ENCODE results near the gene SEC14L5.
A peak's percentile ranks its signal among the peaks of the same experiment; 100 is the strongest.
"Not testable (repeated sequence)": the region's sequence is repeated elsewhere in the genome, so short reads cannot be mapped to it uniquely, and the experiment has no call there.

The SEC14L5 gene

GRCh38 chr16:4957720-4958509 lies at the start of gene SEC14L5:
TSS of gene SEC14L5 (plus strand) at chr16:4958330. CDS start at chr16:4959324, 994 bp downstream.
- peak; percentile 96 for DNase-seq

- no peak for DNase-seq
Measured at GRCh38 chr16:4908854-4909401, 49.2 kb upstream of the SEC14L5 start.

GRCh38 chr16:4909825-4910224 lies 48.3 kb upstream of the SEC14L5 start:
- peak; percentile 9 for DNase-seq

- no peak for DNase-seq
Measured at GRCh38 chr16:4910828-4911227, 47.3 kb upstream of the SEC14L5 start.

GRCh38 chr16:4911970-4912386 lies 46.2 kb upstream of the SEC14L5 start:
- no peak for DNase-seq

GRCh38 chr16:4913130-4913773 lies 44.9 kb upstream of the SEC14L5 start:
- no peak for DNase-seq

- no peak for DNase-seq
Measured at GRCh38 chr16:4913774-4914525, 44.2 kb upstream of the SEC14L5 start.

GRCh38 chr16:4914528-4915225 lies 43.5 kb upstream of the SEC14L5 start:
- no peak for DNase-seq

- no peak for DNase-seq
Measured at GRCh38 chr16:4915226-4915761, 42.8 kb upstream of the SEC14L5 start.

- no peak for DNase-seq
Measured at GRCh38 chr16:4917117-4917516, 41.0 kb upstream of the SEC14L5 start.

- no peak for DNase-seq
Measured at GRCh38 chr16:4918781-4919251, 39.3 kb upstream of the SEC14L5 start.

- DNase-seq = no peak
Measured at GRCh38 chr16:4920826-4921225, 37.3 kb upstream of the SEC14L5 start.

- no peak for DNase-seq
Measured at GRCh38 chr16:4922721-4923342, 35.3 kb upstream of the SEC14L5 start.

GRCh38 chr16:4923853-4924252 lies 34.3 kb upstream of the SEC14L5 start:
- DNase-seq = no peak

- no peak for DNase-seq
Measured at GRCh38 chr16:4924593-4925292, 33.4 kb upstream of the SEC14L5 start.

GRCh38 chr16:4925293-4925607 lies 32.9 kb upstream of the SEC14L5 start:
- DNase-seq = no peak

- DNase-seq = no peak
Measured at GRCh38 chr16:4925791-4926190, 32.3 kb upstream of the SEC14L5 start.

GRCh38 chr16:4926928-4927327 lies 31.2 kb upstream of the SEC14L5 start:
- no peak for DNase-seq

- no peak for DNase-seq
Measured at GRCh38 chr16:4927661-4928060, 30.5 kb upstream of the SEC14L5 start.

GRCh38 chr16:4928227-4928626 lies 29.9 kb upstream of the SEC14L5 start:
- DNase-seq = peak; percentile 6

- DNase-seq = not testable (repeated sequence)
Measured at GRCh38 chr16:4929619-4930018, 28.5 kb upstream of the SEC14L5 start.
